NCI-H1930 (cell line): ENCODE results near the gene CDR2L.
"Not testable (repeated sequence)": the region's sequence is repeated elsewhere in the genome, so short reads cannot be mapped to it uniquely, and the experiment has no call there.

Experiments used
- DNase-seq, 2 experiments: peaks; one replicate each; lab custom pipeline; 2025; lab: John Stamatoyannopoulos, UW

The CDR2L gene

DNA sequence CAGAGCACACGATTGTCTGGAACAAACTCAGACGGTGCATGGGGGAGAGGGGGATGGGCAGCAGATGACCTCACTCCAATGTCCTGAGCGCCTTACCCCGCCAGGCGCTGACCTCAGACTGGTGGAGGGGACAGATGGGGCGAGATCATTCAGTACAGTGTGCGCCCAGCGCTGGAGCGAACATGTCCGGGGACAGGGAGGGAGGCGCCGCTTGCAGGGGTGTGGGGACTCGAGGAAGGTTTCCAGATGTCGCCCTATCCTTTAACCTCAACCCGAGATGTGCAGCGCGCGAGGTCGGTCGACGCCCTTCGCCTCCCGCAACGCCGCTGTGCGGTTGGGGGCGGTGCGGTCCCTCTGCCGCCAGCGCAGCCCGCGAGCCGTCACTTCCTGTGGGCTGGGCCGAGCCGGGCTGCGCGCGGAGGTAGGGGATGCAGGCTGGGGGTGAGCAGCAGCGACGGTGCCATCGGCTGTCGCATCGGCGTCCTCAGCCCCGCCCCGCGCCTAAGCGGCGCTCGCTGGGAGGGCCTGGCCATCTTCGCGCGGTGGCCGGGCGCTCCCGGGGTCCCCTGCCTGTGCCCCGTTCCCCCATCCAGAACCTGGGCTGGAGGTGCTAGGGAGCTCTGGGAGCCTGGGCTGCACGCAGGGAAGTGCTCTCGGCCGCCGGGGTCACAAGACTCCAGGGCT is 5.3 kb upstream of the CDR2L start:
- peak; percentile 83 to 91 for DNase-seq

DNA sequence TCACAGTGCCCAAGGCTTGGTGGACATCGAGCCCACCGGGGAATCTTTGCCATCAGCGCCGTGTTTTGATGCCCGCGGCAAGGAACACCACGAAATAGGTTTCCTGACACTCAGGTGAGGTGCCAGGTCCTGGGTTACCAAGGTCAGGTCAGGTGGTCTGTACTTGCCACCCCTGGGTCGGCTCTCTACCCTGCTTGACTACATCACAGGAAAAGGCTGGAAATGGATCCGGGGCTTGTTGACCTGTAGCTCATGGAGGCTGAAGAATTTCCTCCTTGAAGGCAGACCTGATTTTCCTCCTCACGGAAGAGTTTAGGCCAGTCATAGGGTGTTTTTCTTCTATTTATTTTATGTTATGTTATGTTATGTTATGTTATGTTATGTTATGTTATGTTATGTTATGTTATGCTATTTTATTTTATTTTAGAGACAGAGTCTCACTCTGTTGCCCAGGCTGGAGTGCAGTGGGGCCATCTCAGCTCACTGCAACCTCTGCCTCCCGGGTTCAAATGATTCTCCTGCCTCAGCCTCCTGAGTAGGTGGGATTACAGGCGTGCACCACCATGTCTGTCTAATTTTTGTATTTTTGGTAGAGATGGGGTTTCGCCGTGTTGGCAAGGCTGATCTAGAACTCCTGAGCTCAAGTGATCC is 4.6 kb upstream of the CDR2L start:
- not testable (repeated sequence) for DNase-seq

- no peak for DNase-seq
These were observed 1.2 kb upstream of the CDR2L start for GRCh38 chr17:74986206-74986576.

GRCh38 chr17:74987909-74988711 is 678 bp downstream of the CDR2L start:
- DNase-seq = peak; percentile 32 to 51

DNA sequence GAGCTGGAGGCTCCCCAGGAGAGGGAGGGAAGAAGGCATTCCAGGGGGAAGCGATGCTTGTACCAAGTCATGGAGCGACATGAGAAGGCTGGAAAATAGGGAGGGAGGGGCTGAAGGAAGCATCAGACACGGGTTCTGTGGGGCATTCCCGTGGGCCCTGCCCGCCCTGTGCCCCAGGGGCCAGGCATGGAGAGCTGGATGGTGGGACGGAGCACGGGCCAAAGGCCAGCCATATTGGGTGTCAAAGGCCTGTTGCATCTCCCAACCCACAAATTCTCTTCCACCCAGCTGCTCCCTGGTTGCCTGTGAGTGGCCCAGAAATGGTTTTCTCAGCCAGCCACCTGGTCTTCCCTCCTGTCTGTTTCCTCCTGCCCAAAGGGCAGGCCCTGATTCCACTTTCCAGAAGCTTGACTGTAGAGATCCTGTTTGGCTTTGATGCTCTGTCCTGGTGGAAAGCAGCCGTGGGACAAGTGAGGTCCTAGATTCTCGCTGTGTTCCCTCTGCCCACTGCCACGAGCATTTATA is 3.2 kb downstream of the CDR2L start:
- DNase-seq = no peak

DNA sequence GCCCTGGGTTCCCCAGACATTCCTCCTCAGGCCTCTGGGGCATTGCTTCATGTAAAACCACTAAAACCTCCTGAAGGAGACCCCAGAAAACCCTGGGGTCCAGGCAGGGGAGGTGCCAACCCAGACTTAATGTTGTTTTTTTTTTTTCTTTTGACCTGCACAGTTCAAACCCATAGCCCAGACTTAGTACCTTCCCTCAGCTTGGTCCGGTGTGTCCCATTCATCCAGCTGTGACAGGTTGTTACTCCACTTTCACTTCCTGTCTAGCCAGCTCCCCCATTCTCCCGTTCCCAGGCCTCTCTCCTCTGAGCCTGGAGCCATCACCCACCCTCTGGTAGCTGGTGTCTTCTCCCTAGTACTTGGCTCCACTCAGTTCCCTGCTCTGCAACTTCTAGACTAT is 4.8 kb downstream of the CDR2L start:
- no peak for DNase-seq

GRCh38 chr17:74994440-74994839 is 7.0 kb downstream of the CDR2L start:
- no peak for DNase-seq

- DNase-seq = no peak
These were observed 8.4 kb downstream of the CDR2L start for GRCh38 chr17:74995847-74996246.

GRCh38 chr17:74998783-74999182 is 11.4 kb downstream of the CDR2L start:
- DNase-seq = no peak

DNA sequence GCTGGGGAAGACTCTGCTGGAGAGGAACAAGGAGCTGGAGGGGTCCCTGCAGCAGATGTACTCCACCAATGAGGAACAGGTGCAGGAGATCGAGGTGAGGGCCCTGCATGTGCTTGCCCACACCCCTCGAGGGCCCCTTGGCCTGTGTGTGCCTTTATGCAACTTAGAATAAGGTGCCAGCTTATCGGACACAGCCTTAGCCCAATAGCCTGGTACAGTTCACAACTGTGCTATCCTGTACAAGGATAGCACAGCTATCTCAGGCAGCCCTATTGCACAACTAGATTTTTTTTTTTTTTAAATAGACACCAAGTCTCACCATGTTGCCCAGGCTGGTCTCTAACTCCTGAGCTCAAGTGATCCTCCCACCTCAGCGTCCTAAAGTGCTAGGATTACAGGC is 12.1 kb downstream of the CDR2L start:
- DNase-seq = no peak

- DNase-seq = no peak
These were observed 14.7 kb downstream of the CDR2L start for GRCh38 chr17:75001915-75002843.

DNA sequence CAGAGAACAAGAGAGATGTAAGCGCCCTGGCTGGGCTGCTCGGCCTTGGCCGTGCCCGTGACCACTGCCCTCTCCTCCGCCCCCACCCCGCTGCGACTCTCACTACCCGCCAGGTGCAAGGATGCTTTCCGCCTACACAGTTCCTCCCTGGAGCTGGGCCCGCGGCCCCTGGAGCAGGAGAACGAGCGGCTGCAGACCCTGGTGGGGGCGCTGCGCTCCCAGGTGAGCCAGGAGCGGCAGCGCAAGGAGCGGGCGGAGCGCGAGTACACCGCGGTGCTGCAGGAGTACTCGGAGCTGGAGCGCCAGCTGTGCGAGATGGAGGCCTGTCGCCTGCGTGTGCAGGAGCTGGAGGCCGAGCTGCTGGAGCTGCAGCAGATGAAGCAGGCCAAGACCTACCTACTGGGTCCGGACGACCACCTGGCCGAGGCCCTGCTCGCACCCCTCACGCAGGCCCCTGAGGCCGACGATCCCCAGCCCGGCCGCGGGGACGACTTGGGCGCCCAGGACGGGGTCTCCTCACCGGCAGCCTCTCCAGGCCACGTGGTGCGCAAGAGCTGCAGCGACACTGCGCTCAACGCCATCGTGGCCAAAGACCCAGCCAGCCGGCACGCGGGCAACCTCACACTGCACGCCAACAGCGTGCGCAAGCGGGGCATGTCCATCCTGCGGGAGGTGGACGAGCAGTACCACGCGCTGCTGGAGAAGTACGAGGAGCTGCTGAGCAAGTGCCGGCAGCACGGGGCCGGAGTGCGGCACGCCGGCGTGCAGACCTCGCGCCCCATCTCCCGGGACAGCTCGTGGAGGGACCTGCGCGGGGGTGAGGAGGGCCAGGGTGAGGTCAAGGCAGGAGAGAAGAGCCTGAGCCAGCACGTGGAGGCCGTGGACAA is 15.9 kb downstream of the CDR2L start:
- DNase-seq = no peak

GRCh38 chr17:75003957-75004355 is 16.5 kb downstream of the CDR2L start:
- DNase-seq = no peak

DNA sequence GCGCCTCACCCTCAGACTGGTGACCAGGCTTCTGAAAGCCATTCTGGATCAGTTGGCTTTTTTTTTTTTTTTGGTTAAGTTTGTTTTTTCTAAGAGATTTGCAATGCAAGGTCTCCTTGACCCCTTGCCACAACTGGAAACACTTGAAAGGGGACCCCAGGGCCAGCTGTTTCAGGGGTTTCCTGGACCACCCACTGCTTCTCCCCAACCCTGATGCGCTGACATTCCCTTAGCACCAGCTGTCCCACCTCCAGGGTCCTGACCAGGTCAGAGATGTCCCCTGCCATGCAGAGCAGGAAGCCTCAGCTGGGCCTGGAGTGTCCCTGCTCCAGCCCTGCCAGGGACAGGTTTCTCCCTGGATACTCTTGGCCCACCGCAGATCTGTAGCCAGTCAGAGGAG is 16.9 kb downstream of the CDR2L start:
- no peak for DNase-seq

DNA sequence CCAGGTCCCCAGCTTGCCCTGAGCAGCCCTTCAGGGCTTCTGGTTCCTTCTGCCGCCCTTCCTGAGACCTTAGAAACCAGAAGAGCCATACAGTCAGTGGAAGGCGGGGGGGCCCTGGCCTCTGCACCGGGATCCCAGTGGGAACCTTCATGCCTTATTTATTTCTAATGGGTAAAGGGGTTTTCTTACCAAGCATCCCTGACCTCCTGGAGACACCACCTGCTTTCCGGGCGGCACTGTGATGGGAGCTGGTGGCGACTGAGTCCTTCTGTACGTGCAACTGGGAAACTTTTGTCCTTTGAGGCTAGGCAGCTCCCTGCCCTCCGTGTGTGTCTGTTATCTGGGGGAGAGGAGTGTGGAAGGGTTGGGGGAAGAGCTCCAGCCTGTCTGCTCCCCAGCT is 17.9 kb downstream of the CDR2L start:
- DNase-seq = no peak

DNA sequence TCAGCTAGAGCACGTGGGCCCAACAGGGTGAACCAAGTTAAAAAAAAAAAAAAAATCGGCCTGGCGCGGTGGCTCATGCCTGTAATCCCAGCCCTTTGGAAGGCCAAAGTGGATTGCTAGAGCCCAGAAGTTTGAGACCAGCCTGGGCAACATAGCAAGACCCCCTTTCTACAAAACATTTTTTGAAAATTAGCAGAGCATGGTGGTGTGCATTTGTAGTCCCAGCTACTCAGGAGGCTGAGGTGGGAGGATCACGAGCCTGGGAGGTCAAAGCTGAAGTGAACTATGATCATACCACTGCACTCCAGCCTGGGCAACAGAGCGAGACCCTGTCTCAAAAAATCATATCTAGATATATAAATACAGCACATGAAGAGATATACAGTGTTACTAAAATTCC is 18.7 kb downstream of the CDR2L start:
- not testable (repeated sequence) for DNase-seq

GRCh38 chr17:75006653-75007052 is 19.2 kb downstream of the CDR2L start:
- no peak for DNase-seq

GRCh38 chr17:75008373-75008772 is 20.9 kb downstream of the CDR2L start:
- no peak for DNase-seq

GRCh38 chr17:75009139-75009724 is 21.8 kb downstream of the CDR2L start:
- DNase-seq = no peak

GRCh38 chr17:75010683-75011400 is 23.4 kb downstream of the CDR2L start:
- DNase-seq = peak in 1 of 2 experiments; percentile 46
